HPDE6-E6E7 (cell line): ENCODE results near the gene STX7.

Source experiments
- DNase-seq: peaks from one replicate; pipeline ENCODE4 v3.0.0; 2011; ENCODE audit warnings: missing footprints; ENCODE audit errors: extremely low spot score

STX7 gene

DNA sequence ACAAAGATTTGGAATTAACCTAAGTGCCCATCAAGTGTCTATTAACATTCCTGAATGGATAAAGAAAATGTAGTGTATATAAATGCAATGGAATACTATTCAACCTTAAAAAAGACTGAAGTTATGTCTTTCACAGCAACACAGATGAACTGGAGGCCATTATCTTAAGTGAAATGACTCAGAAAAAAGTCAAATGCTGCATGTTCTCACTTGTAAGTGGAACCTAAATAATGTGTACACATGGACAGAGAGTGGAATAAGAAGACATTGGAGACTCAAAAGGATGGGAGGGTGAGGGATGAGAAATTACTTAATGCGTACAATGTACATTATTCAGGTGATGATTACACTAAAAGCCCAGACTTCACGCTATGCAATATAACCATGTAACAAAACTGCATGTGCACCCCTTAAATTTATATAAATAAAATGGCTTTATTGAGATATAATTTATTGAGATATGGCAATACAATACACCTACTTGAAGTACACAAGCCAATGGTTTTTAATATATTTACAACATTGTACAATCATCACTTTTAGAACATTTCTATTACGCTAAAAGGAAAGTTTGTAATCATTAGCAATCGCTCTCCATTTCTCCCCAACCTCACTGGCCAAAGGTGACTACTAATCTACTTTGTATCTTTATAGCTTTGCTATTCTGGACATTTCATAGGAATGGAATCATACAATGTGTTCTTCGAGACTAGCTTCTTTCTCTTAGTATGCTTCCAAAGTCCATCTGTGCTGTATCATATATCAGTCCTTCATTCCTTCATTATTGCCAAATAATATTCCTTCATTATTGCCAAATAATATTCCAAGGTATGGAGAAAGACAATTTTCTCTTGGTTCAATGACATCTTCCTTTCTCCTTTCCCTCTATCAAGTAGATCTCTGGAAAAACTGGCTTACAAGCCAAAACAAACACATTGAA lies 5.8 kb downstream of the STX7 start:
- no peak for DNase-seq

DNA sequence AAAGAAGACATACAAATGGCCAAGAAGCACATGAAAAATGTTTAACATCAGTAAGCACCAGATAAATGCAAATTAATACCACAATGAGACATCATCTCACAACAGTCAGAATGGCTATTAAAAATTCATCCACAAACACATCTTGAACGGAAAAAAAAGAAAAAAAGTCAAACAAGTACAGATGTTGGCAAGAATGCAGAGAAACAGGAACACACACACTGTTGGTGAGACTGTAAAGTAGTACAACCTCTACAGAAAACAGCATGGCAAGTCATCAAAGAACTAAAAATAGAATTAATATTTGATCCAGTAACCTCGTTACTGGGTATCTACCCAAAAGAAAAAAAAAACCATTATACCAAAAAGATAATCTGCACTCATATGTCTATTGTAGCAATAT lies 6.5 kb downstream of the STX7 start:
- no peak for DNase-seq

DNA sequence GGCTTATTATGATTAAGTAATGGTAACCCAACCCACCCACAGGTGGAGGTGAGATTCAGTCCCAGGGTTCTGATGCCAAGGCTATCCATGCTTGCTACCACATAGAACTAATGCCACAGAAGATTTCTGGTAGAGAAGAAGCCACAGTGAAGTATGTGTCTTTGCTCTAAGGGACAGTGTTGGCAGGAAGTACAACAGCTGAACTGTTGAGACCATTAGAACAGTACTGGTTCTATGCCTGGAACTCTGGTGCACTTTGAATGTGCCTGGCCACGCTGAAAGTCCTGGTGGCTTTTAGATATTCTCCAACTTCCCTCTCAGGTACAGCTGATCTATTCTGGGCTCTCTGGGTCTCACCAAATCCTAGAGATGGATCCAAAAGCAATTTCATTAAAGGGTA lies 7.8 kb downstream of the STX7 start:
- no peak for DNase-seq

DNA sequence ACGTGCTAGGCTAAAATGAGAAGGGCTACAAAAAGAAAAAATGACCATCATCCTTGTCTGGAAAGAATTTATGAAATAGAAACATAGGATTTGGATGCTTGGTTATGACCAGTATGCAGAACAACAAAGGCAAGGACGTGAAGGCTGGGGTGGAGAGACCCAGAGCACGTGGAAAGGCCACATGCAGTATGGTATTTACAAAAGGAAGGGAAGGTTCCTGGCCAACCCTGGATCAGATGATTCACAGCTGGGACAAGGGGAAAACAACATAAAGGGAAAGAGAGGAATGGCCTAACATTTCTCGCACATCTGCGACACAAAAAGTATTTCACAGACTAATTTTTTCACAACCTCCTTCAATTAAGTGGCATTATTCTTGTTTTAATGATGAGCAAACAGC lies 8.2 kb downstream of the STX7 start:
- DNase-seq: no peak

DNA sequence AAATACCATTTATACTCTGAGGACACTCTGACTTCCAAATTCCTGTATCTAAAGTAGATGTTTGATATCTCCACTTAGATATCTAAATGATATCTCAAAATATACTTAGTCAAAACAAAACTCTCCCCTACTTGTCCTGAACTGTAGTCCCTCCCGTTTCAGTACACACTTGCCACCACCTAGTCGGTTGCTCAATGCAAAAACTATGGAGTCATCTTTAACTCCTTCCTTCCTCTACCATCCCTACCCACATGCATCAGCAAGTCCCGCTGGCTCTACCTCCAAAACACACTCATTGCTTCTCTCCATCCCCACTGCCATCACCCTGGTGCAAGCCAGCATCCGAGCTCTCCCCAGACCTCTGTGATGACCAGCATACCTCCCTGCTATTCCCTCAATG lies 13.2 kb downstream of the STX7 start:
- DNase-seq: no peak

DNA sequence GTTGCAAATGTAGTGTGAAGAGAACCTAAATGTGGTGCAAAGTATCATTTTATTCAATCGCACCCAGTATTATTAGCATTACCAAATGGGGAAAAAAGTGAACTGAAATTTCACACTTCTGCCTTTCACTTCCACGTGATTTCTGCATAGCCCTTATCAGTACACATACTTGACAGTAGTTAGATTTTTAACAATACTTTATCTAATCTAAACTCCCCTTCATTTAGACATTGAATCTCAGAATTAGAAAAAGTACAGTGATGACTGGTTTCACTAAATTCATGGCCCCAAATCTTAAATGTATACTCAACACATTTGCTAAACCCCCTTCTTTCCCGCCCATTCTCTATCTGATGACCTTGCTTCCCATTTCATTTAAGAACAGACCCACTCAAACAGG lies 14.3 kb downstream of the STX7 start:
- no peak for DNase-seq

DNA sequence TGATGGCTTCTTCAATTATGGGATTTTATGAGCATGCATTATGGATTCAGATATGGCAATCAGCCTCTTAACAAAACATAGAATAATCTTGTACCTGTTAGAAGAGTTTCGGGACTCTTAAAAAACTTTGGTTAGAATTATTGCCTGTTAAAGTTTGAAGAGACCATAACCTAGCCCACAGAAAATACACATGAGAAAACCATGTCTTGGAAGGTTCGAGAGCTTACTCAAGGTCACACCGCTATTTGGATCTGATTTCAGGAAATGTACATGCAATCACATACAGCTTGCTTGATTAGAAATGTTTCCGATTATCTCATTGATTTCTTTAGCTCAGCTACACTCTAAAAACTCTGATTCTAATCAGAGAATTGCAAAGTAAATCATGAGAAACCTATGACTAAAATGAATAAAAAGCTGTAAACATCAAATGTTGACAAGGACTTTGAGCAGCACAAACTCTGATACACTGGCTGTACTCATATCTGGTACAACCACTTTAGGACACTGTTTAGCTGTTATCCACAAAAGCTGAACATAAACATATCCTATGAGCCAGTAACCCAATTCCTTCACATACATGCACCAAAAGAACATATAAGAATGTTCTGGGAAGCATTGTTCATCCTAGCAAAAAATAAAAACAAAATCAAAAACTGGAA lies 16.3 kb downstream of the STX7 start:
- no peak for DNase-seq

DNA sequence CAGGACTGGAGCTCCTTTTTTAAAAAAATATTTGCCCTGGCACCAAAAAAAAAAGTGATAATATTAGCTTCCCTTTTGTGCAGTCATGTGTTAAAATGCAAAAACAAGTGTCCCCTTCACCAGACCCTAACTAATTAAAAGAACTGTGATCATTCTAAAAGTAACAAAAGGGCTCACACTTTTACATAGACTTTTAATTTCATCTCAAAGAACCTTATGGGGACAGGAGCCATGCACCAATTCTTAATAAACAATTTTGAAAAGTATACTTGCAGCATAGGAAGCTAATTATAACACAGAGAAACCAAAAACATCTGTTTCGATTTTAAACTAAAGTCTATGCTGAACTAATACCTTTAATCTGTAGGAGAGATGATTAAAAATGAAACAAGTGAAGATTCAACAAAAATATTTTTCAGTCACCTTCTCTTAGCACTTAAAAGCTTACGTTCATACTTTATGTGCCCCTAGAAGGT lies 17.3 kb downstream of the STX7 start:
- no peak for DNase-seq

DNA sequence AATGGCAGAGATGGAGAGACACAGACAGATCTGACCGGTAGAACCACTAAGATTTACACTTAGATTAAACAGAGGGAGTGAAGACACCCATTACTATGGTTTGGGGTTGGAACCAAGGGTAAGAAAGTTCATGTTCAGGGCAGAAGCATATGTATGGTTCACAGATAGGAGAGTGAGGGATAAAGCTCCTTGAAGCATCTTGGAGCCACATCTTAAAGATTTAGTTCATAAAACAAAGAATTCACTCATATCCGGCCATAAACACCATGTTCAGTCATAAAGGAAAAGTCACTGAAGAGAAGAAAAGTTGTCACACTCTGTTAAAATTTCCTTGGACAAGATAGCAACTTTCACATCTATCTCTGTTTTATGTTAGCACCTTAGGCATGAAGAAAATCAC lies 18.0 kb downstream of the STX7 start:
- no peak for DNase-seq

DNA sequence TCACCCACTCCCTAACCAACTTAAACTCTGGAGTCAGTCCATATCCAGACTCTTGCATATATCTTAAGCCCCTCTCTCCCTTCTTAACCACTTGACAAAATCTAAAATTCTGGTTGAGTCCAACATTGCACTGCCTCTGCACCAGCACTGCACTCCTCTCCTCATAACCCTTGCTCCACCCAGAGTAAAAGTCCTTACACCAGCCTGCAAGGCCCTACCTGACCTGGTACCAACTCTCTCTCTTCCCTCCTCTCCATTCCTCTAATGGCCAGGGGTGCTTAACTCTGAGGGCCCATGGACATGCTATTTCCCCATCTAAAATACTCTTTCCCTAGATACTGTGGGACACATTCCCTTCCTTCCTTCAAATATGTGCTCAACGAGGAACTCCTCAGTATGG lies 21.0 kb downstream of the STX7 start:
- no peak for DNase-seq

DNA sequence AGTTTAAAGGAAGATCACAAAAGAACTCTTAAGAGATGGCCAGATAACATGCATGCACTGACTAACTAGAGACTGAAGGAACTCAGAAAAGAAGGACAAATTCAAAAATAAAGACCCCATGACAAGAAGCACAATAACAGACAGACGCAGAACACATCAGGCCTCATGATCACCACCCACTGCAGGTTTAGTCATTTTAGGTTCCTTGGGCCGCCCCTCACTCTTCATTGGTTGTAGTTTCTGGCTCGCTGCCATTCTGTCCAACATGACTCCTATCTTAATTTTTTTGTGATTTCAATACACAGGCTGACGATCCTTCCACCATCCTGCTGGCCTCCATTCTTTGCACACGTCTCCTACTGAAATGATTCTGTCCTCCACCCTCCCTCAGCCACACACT lies 21.6 kb downstream of the STX7 start:
- DNase-seq: no peak

DNA sequence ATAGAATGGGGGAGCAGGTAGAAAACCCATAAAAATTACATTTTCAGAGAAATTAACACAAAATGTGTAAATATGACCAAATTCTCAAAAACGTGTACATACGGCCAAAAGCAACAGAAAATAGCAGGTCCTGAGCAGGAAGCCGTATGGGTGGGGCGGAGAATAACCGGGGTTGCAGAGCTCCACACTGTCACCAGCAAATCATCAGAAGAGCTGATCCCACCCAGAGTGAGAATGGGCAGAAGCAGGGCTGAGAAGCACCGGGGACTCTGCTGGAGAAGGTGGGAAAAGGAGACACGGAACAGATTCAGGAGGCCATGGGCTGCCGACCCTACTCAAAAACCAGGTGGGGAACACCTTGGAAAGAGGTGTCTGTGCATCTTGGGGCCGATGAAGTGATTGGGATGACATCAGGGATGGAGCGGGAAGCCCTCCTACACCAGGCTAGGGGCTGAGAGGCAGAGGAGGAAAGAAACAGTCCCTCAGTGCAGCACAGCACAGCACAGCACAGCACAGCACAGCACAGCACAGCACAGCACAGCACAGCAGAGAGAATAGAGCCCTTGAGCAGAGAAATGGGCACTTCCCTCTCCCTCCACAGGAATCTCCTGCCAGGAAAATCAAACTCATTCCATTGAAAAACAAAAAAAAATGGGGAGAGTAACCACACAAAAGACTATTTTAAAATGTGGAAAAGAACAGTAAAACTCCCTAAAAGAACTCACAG lies 22.3 kb downstream of the STX7 start:
- no peak for DNase-seq

DNA sequence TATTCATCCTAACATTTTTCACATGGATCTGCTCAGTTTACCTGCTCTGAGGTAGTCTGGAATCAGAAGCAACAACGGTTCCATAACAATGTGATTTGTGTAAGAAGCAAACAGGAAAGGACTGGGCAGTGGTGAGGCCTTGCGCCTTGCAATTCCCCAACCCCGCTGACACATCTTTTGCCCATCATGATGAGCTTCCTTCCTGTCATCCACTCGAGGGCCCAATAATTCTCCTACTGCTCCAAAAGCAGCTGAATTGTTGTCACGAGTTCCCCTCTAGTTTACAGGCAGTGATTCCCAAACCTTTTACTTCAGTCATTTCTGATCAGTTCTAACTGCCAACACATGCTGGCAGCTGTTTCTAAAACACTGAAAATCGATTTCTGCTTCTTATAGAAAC lies 22.9 kb downstream of the STX7 start:
- no peak for DNase-seq

DNA sequence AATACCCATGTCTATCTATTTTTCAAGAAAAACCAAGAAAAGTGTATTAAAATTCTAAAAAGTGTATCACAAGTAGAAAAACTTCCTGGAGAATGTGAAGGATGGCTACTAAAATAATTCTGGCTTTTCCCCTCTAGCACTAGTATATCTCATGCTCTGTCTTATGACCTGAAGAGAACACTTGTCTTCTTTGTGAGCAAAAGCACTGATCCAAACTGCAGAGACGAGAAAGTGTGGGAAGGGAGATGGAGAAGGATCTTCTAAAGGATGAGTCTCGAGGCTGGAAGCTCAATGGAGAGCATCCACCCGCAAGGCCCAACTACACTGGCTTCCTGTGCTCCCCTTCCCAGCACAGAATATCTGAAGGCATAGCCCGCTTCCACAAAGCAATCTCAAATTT lies 23.5 kb downstream of the STX7 start:
- DNase-seq: no peak

DNA sequence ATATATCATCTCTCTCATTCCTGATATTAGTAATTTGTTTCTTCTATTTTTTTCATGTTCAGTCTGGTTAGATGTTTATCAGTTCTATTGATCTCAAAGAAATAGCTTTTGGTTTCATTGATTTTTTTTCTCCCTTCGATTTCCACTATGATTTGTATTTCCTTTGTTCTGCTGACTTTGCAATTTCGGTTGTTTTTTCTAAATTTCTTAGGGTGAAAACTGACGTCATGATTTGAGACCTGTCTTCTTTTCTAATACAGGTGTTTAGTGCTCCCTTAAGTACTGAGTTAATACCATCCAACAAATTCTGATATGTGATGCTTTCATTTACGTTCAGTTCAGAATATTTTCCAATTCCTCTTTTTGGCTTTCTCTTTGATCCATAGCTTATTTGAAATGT lies 25.2 kb downstream of the STX7 start:
- no peak for DNase-seq

DNA sequence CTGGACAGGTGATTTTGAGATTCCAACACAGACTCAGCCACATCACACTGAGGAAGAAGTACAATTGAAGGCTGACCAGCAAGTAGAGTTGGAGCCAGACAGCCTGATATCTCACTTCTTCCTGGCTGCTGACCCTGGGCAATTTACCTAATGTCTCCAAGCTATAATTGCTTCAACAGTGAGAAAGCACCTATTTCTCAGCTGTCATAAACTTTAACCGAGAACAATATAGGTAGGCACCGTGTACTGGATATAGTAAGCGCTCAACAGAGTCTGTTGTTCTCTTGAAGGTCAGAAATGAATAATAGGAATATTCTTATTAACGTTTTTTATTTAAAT lies 28.3 kb downstream of the STX7 start:
- no peak for DNase-seq

DNA sequence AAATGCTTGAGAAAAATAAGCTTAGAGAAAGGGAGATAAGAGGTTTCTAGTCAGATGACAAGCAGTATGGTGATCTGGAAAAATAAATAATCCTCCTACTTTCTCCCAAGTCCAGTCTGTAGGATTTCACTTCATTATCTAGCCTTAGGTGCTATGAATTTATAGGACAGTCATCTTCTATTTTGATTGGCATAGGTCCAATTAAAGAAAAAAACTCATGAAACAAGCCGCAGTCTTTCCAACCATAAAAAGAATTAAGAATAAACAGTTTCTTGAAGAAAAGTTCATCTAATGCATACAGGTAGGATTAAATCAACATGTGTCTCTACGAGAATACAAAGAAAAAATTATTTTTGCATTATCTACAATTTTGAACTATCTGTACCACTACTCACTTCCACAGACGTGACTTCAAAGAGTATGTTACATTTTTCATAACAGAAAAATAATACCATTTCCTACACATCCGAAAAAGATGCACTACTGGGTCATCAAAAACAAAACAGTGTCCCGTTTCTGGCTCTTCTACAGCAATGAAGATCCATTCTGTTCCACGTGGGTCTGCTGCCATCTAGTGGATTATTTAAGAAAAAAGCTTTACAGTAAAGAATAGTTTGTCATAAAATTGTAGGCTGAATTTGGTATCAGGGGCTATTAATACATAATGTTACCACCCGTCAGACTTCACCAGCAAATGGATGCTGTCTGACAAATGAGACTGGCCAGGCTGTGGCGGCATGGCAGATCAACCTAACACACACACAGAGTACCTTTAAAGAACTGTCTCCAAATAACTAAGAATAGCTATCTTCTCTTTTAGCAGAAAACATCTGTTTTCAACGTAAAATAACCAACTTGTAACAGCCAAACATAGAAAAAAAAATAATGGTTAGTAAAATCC lies 28.9 kb downstream of the STX7 start:
- peak; percentile 40 for DNase-seq

DNA sequence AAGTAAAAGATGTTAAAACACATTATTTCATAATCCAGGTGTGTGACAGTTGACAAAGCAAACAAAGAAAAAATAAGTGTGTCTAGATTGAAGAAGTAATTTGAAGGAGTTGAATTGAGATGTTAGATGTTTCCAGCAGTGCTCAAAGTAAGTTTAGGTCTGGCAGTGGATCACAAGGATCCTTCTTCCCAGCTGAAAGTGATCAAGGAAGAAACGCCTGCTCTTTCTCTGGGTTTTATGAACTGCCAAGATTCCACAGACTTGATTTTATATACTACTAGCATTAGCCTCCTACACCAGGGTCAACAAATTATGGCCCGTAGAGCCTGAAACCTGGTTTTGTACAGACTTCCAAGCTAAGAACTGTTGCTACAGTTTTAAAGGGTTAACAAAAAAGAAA lies 30.3 kb downstream of the STX7 start:
- DNase-seq: no peak

DNA sequence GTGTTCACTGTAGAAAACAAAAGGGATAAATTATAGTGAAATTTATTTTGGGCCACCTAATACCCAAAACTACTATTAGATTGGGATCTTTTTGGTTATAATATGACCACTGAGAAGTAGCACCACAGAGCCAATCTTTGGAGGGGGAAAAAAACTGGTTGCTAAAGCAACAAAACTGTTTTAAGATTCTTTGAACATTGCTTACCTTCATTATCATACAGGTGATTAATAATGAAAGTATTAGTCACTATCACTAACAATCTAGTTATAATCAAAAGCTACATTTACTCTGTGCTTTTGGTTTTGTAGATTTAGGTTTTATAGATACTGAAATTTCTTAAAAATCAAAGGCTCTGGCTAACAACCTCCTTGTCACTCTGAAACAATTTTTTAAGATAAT lies 31.7 kb downstream of the STX7 start:
- no peak for DNase-seq

DNA sequence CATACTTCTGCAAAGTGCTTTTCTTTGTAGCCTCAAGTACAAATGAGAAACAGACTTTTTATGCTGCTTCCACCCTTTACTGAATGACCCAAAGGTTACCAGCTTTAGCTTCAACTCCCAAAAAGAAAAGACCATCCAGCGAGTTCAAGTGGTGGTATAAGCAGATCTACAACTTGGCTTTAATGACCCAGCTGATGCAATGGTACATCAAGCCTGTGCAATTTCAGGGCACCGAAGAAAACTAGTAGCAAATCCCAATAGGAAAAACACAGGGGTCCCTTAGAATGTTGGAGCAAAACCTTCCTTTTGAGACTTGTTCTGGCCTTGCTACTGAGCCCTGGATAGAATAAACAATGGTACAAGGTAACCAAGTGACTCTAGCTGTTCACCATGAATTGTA lies 33.8 kb downstream of the STX7 start:
- no peak for DNase-seq

DNA sequence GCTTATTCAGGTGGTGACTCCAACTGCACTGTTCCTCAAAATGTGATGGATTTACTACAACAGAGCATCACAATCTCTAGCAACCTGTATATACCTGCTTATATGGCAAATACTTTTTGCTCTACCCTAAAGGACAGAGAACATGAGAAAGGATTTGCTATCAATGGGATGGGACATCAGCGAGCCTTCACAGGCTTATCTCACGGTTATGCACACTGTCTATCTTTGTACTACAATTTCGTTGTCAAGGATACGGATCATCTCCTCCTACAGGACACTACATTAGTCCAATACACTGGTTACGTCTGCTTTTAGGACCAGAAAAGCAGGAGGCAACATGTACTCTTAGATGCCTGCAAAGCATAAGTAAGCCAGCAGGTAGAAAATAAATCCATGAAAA lies 34.2 kb downstream of the STX7 start:
- no peak for DNase-seq

DNA sequence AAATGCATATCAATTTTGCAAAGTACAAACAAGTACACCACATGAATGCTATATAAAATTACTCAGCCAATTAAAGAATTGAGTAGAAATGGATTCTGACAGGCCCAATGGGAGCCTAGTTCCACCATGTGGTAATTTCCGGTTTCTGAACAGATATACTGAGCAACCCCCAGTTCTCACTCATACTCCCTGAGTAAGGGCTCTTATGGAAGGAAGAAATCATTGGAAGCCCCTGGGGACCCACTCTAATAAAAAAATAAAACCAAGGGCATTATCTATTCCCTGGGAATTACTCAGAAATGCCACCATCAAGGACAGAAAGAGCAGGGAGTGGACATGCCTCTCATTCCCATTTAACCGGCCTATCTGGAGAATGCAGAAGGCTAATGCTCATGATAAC lies 34.6 kb downstream of the STX7 start:
- no peak for DNase-seq
